HG03520 (cell line): ENCODE measurements around the gene CREB3L1.

Source experiments
- ATAC-seq: cut with Tn5 transposase; IDR thresholded peaks from one replicate; pipeline ENCODE4 v1.9.1; 2021; ENCODE audit warnings: mild to moderate bottlenecking, moderate library complexity; ENCODE audit not compliant: unreplicated experiment

The CREB3L1 gene

GRCh38 chr11:46363031-46363407 lies 85.6 kb downstream of the CREB3L1 start:
- no peak for ATAC-seq

- no peak for ATAC-seq
These were observed 86.1 kb downstream of the CREB3L1 start for GRCh38 chr11:46363455-46364005.

GRCh38 chr11:46364056-46364455 lies 86.6 kb downstream of the CREB3L1 start:
- no peak for ATAC-seq

- no peak for ATAC-seq
These were observed 87.3 kb downstream of the CREB3L1 start for GRCh38 chr11:46364791-46365190.

GRCh38 chr11:46366260-46366659 lies 88.8 kb downstream of the CREB3L1 start:
- no peak for ATAC-seq

GRCh38 chr11:46366661-46367161 lies 89.2 kb downstream of the CREB3L1 start:
- no peak for ATAC-seq

- no peak for ATAC-seq
These were observed 89.9 kb downstream of the CREB3L1 start for GRCh38 chr11:46367244-46367915.

GRCh38 chr11:46367916-46368267 lies 90.4 kb downstream of the CREB3L1 start:
- ATAC-seq = no peak

GRCh38 chr11:46369458-46370152 lies 92.1 kb downstream of the CREB3L1 start:
- ATAC-seq = no peak

GRCh38 chr11:46370253-46370652 lies 92.8 kb downstream of the CREB3L1 start:
- ATAC-seq = no peak
